ENCODE results near the gene HOXB2.

The HOXB2 gene

GRCh38 chr17:48565022-48565554 lies 20.2 kb upstream of the HOXB2 start:
- no peak for DNase-seq

GRCh38 chr17:48564188-48565021 lies 19.5 kb upstream of the HOXB2 start:
- no peak for DNase-seq

- DNase-seq = no peak
These were observed 18.9 kb upstream of the HOXB2 start for GRCh38 chr17:48563867-48564187.

GRCh38 chr17:48563385-48563838 lies 18.5 kb upstream of the HOXB2 start:
- no peak for DNase-seq

- DNase-seq = no peak
These were observed 18.0 kb upstream of the HOXB2 start for GRCh38 chr17:48562934-48563333.

GRCh38 chr17:48561884-48562810 lies 17.2 kb upstream of the HOXB2 start:
- DNase-seq = no peak

GRCh38 chr17:48559840-48560817 lies 15.2 kb upstream of the HOXB2 start:
- no peak for DNase-seq

GRCh38 chr17:48559122-48559839 lies 14.4 kb upstream of the HOXB2 start:
- DNase-seq = no peak

- DNase-seq = no peak
These were observed 13.9 kb upstream of the HOXB2 start for GRCh38 chr17:48558831-48559121.

- no peak for DNase-seq
These were observed 13.3 kb upstream of the HOXB2 start for GRCh38 chr17:48558057-48558830.

- no peak for DNase-seq
These were observed 11.9 kb upstream of the HOXB2 start for GRCh38 chr17:48556576-48557401.

GRCh38 chr17:48556229-48556575 lies 11.3 kb upstream of the HOXB2 start:
- DNase-seq = no peak

- DNase-seq = no peak
These were observed 10.6 kb upstream of the HOXB2 start for GRCh38 chr17:48555258-48556228.

- DNase-seq = no peak
These were observed 9.7 kb upstream of the HOXB2 start for GRCh38 chr17:48554412-48555257.

GRCh38 chr17:48553826-48554225 lies 8.9 kb upstream of the HOXB2 start:
- no peak for DNase-seq

- no peak for DNase-seq
These were observed 8.3 kb upstream of the HOXB2 start for GRCh38 chr17:48553190-48553547.

- DNase-seq = no peak
These were observed 7.7 kb upstream of the HOXB2 start for GRCh38 chr17:48552466-48553189.
